Calu3 (cell line): ENCODE results near the gene MTHFD1. TPM values are rescaled to one million over a fixed set of nuclear protein-coding genes. Genes with fewer than 3 reads are reported as not detected.

Experiments
- BruUV-seq: library from RNA; stranded (reverse); fragments of 400-500 nt; replicated peaks from 2 replicates; lab custom pipeline; 2021; lab: Mats Ljungman, UMichigan
- CTCF ChIA-PET: fragments of 300-600 bp; sonication (Branson Sonifier 250); formaldehyde crosslinking; loops from one replicate; lab custom pipeline; 2022; ENCODE audit warnings: antibody characterized with exemption; lab: Charles Lee
- DNase-seq: peaks from one replicate; pipeline ENCODE4 v3.0.0; 2022
- H3K27ac Mint-ChIP-seq: one replicate; pipeline ENCODE4 v1.8.0; 2022; ENCODE audit warnings: mixed read lengths; ENCODE audit not compliant: unreplicated experiment
- H3K27me3 Mint-ChIP-seq: one replicate; pipeline ENCODE4 v1.8.0; 2022; ENCODE audit warnings: mixed read lengths; ENCODE audit not compliant: unreplicated experiment
- H3K36me3 Mint-ChIP-seq: one replicate; pipeline ENCODE4 v1.8.0; 2022; ENCODE audit warnings: mild to moderate bottlenecking, moderate library complexity, mixed read lengths; ENCODE audit not compliant: insufficient read depth, unreplicated experiment
- H3K4me1 Mint-ChIP-seq: one replicate; pipeline ENCODE4 v1.8.0; 2022; ENCODE audit warnings: mild to moderate bottlenecking, low read depth, mixed read lengths; ENCODE audit not compliant: unreplicated experiment
- H3K4me3 Mint-ChIP-seq: one replicate; pipeline ENCODE4 v1.8.0; 2022; ENCODE audit warnings: mild to moderate bottlenecking, low read depth, moderate library complexity, mixed read lengths; ENCODE audit not compliant: unreplicated experiment
- H3K9me3 Mint-ChIP-seq: one replicate; pipeline ENCODE4 v1.8.0; 2022; ENCODE audit warnings: low read depth, mixed read lengths; ENCODE audit not compliant: unreplicated experiment
- CTCF ChIP-seq: fragments of 200-600 bp; IDR thresholded peaks from one replicate; pipeline ENCODE4 v1.8.0; 2022; ENCODE audit warnings: antibody characterized with exemption; ENCODE audit not compliant: unreplicated experiment
- intact Hi-C: fragments of 100-400 bp; cut with micrococcal nuclease; formaldehyde crosslinking; loops from one replicate; pipeline ENCODE4 v1.10.0; 2022; ENCODE audit not compliant: unreplicated experiment
- total RNA-seq: library from RNA; stranded (reverse); gene quantifications from 2 replicates; pipeline ENCODE4 v1.2.3, GENCODE V29; 2022

The MTHFD1 gene
- total RNA-seq, 1 experiment from 2014 or later = 164 TPM

GRCh38 chr14:64416348-64416932 lies 28.3 kb downstream of the MTHFD1 start:
- Mint-ChIP-seq H3K4me1 (peaks cover 8% of the 10 kb centered on the region), H3K27me3 (no peaks in the 10 kb centered on the region), H3K36me3 (peaks cover 35% of the 10 kb centered on the region), H3K27ac (no peak overlapping the region), H3K4me3 (no peak overlapping the region), H3K9me3 (no peaks in the 10 kb centered on the region)
- no peak for DNase-seq
- BruUV-seq = no TSS peak
- intact Hi-C loops = no loop called here
- CTCF ChIA-PET = interaction anchor here (0.6 kb wide), 1 partner anchor 19 kb away, joined by 3 read pairs; no protein-coding TSS in a partner anchor
- no peak for TF ChIP-seq CTCF

GRCh38 chr14:64417055-64417770 lies 29.1 kb downstream of the MTHFD1 start:
- DNase-seq = no peak
- CTCF ChIA-PET = no interaction called here
- intact Hi-C loops = no loop called here
- BruUV-seq = no TSS peak
- Mint-ChIP-seq H3K36me3 (peaks cover 28% of the 10 kb centered on the region), H3K4me3 (no peak overlapping the region), H3K27me3 (no peaks in the 10 kb centered on the region), H3K27ac (no peak overlapping the region), H3K4me1 (peaks cover 8% of the 10 kb centered on the region), H3K9me3 (no peaks in the 10 kb centered on the region)
- no peak for TF ChIP-seq CTCF

- BruUV-seq = no TSS peak
Measured at GRCh38 chr14:64417771-64418125, 29.6 kb downstream of the MTHFD1 start.

GRCh38 chr14:64419003-64419402 lies 30.9 kb downstream of the MTHFD1 start:
- Mint-ChIP-seq H3K4me1 (peaks cover 8% of the 10 kb centered on the region), H3K9me3 (no peaks in the 10 kb centered on the region), H3K4me3 (no peak overlapping the region), H3K27me3 (no peaks in the 10 kb centered on the region), H3K36me3 (peaks cover 34% of the 10 kb centered on the region), H3K27ac (no peak overlapping the region)
- no TSS peak for BruUV-seq
- CTCF ChIA-PET = interaction anchor here (0.6 to 0.7 kb wide), 2 partner anchors 60 to 63 kb away, joined by 3 to 5 read pairs; no protein-coding TSS in a partner anchor
- intact Hi-C loops = no loop called here
- DNase-seq = no peak
- TF ChIP-seq CTCF = no peak

More at GRCh38 chr14:64417771-64418125, 29.6 kb downstream of the MTHFD1 start:
- CTCF ChIA-PET = no interaction called here
- Mint-ChIP-seq H3K9me3 (no peaks in the 10 kb centered on the region), H3K4me3 (no peak overlapping the region), H3K27me3 (no peaks in the 10 kb centered on the region), H3K4me1 (peaks cover 8% of the 10 kb centered on the region), H3K36me3 (peaks cover 28% of the 10 kb centered on the region), H3K27ac (no peak overlapping the region)
- intact Hi-C loops = no loop called here
- DNase-seq = no peak
- no peak for TF ChIP-seq CTCF
